GM19467 (cell line): ENCODE data around the gene RIMS4.

Experiments
- ATAC-seq: cut with Tn5 transposase; IDR thresholded peaks from one replicate; pipeline ENCODE4 v1.9.1; 2021; ENCODE audit warnings: mild to moderate bottlenecking, moderate library complexity; ENCODE audit not compliant: unreplicated experiment

Gene RIMS4

DNA sequence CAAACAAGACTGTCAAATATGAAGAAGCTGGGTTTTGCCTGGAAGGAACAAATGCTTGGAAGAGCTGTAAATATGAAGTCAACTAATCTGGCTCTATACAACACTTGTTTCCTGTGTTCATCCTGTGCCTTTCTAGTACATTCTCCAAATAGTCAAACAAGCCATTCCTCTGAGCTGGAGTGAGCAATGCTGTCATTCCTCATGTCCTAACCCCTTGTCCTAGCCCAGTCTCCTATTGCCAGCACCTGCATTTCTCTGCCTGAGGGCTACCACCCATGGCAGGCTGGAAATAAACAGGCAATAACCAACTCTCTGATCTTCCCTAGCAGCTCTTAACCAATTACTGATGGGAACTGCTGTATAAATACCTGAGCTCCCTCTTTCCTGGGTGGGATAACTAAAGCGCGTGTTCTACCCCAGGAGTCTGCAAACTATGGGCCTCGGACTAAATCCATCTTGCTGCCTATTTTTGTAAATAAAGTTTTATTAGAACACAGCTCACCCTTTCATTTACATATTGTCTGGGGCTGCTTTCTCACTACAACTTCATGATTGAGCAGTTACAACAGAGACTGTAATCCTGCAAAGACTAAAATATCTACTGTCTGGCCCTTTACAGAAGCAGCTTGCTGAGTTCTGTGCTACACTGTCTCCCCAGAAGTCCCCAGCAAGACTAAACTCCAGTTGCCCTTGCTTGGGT is 13.4 kb downstream of the RIMS4 start:
- ATAC-seq, result no peak

GRCh38 chr20:44796311-44796710 is 14.0 kb downstream of the RIMS4 start:
- ATAC-seq, result no peak

DNA sequence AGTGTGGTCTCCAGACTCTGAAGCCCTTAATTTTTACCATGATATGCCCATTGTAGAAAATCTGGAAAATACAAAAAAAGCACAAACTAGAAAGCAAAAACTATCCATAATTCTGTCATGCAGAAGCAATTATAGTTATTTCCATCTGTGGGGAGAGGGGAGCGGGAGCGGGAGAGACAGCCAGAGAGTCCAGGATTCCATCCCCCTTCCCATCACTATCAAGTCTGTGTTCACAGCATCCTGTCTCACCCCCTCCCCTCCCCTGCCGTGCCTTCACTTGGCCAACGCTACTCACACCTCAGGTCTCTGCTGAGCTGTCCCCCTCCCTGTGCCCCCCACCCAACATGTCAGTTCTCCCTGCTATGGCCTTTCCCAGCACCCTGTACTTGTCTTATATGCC is 14.5 kb downstream of the RIMS4 start:
- ATAC-seq, result no peak

GRCh38 chr20:44792796-44793195 is 17.6 kb downstream of the RIMS4 start:
- ATAC-seq, result no peak

GRCh38 chr20:44790638-44791393 is 19.5 kb downstream of the RIMS4 start:
- no peak for ATAC-seq

- ATAC-seq, result no peak
Measured at GRCh38 chr20:44788706-44789456, 21.5 kb downstream of the RIMS4 start.

GRCh38 chr20:44787299-44787698 is 23.0 kb downstream of the RIMS4 start:
- ATAC-seq, result no peak

- ATAC-seq, result no peak
Measured at GRCh38 chr20:44785768-44786167, 24.6 kb downstream of the RIMS4 start.

DNA sequence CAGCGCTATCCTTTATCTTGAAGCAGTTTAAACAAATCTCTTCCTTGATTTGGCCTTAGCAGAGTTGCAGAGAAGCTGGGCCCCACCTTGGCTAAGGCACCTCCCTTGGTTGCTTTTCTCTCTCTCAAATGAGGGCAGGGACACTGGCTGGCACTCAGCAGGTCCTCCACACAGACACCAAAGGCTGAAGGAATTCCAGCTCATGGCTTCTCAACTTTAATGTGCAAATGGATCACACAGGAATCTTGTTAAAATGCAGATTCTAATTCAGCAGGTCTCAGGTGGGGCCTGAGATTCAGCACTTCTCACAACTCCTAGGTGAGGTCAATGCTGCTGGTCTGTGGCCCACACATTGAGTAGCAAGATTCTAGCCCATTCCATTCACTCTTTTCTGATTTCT is 25.7 kb downstream of the RIMS4 start:
- ATAC-seq, result no peak

- ATAC-seq, result no peak
Measured at GRCh38 chr20:44781791-44782190, 28.6 kb downstream of the RIMS4 start.

GRCh38 chr20:44781118-44781517 is 29.2 kb downstream of the RIMS4 start:
- no peak for ATAC-seq

- ATAC-seq, result no peak
Measured at GRCh38 chr20:44780226-44780625, 30.1 kb downstream of the RIMS4 start.

DNA sequence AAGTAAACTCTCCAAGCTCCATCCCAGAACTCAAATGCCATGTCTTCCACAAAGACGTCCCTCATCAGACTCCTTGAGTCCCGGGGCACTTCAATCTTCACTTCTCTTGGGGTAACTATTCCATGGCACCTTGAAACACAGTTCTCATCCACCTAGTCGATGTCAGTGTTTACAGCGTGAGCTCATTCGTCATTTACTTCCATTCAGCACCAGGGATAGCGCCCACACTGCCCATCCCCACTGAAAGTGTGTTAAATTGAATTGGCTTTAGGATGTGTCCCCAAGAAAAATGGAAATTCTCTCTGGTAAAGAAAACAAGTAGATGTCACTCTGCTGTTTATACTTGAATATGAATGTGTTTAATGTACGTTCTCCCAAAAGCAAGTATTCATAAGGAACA is 33.4 kb downstream of the RIMS4 start:
- ATAC-seq, result no peak

DNA sequence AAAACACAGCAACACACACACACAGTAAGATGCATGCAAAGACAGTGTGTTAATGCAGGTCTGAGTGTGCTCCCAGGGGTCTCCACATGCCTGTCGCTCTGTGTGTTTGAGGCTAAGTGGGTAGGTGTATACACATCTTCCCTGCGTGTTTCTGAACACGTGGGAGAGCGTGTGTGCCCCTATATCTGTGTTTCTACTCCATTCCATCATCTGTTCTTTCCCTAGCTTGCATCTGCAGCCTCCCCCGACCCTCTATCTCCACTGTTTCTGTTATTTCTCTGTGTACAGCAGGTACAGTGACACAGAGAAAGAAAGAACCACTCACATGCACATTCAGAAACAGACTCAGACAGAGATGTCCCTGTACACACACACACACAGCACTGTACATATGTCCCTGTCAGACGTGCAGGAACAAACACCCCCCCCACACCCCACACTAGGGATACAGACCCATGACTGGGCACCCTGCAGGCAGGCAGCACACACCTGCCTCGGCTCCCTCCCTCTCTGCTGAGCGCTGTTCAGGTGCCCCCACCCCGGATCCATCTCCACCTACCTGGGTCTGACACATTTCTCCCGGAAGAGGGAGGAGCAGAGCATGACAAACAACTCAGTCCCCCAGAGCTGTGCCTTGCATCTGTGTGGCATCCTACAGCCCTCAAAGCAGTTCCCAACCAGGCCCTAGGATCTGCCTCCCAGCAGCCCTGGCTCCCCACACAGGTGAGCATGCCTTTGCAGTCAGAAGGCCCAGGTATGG is 37.1 kb downstream of the RIMS4 start:
- ATAC-seq, result no peak

GRCh38 chr20:44772636-44773035 is 37.7 kb downstream of the RIMS4 start:
- ATAC-seq, result no peak

- ATAC-seq, result no peak
Measured at GRCh38 chr20:44771172-44771535, 39.2 kb downstream of the RIMS4 start.

DNA sequence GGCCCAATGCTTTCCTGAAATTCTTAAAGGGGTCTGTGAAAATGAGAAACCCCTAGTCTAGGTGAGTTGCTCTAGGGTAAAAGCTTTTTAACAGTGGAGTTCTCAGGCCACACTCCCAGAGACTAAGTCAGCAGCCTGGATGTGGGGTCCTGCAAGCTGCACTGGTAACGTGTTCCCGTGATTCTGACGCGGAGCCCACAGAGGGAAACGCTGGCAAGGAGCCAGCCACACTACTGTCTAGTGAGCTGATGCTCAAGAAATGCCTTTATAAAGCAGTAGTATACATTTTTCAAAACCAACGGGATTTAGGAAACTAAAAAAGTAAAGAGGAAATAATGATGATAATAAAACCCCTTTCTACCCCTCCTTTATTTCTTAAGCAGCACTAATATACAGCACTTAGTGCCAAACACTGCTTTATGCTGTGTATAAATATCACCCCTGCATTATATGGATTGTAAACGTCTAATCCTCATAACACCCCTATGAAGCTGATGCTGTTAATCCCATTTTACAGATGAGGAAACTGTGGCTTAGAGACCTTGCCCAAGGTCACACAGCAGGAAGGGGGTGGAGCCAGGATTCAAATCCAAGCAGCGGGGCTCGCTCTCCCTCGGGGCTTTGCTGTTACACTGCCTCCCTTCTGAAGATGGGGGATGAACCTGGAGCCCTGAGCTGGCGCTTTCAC is 39.7 kb downstream of the RIMS4 start:
- no peak for ATAC-seq

GRCh38 chr20:44769481-44769863 is 40.9 kb downstream of the RIMS4 start:
- ATAC-seq, result no peak

- ATAC-seq, result no peak
Measured at GRCh38 chr20:44768854-44769480, 41.4 kb downstream of the RIMS4 start.

- ATAC-seq, result no peak
Measured at GRCh38 chr20:44768256-44768655, 42.1 kb downstream of the RIMS4 start.
